SK-N-SH (cell line): Measurements from ENCODE around the gene PLB1.

Experiments
- EP300 ChIP-seq, 2 experiments: IDR thresholded peaks; 2 replicates each; pipeline versions ENCODE4 v1.4.0 to v1.6.1; 2012; ENCODE audit warnings: borderline replicate concordance in 1 of 2, low read depth in 1 of 2, low read length in 1 of 2
- REST ChIP-seq: IDR thresholded peaks from 2 replicates; pipeline ENCODE4 v1.6.1; 2012; ENCODE audit warnings: mild to moderate bottlenecking, low read depth, low read length, moderate library complexity
- USF1 ChIP-seq: IDR thresholded peaks from 2 replicates; pipeline ENCODE4 v1.4.0; 2012; ENCODE audit warnings: low read depth, borderline replicate concordance
- TF ChIP-seq, protein P1 (sequence below): fragments of 200-600 bp; sonication (generic); IDR thresholded peaks from 2 replicates; pipeline ENCODE4 v1.6.1; 2017; ENCODE audit warnings: antibody characterized with exemption, mild to moderate bottlenecking, moderate library complexity

DNA sequence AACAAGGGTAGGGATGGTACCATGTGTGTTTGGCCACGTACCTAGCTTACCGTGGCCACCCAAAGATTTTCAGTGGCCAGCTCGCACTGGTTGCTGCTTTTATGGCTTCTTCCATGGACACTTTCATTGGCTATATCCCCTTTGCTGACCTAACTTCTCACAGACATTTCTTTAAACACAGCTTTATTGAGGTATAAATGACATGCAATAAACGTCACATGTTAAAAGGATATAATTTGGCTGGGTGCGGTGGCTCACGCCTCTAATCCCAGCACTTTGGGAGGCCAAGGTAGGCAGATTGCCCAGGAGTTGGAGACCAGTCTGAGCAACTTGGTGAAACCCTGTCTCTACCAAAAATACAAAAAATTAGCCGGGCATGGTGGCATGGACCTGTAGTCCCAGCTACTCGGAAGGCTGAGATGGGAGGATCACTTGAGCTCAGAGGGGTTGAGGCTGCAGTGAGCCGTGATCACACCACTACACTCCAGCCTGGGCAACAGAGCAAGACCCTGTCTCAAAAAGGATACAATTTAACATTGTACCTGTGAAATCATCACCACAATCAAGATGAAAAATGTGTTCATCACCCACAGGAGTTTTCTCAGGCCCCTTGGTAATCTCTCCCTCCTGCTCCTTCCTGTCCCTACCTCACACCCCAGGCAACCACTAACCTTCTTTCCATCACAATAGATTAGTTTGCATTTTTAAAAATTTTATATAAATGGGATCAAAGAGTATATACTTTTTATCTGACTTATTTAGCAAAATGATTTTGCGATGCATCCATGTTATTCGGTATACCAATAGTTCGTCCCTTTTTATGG lies 127.9 kb downstream of the PLB1 start:
- no peak for TF ChIP-seq REST
- TF ChIP-seq, protein P1, sequence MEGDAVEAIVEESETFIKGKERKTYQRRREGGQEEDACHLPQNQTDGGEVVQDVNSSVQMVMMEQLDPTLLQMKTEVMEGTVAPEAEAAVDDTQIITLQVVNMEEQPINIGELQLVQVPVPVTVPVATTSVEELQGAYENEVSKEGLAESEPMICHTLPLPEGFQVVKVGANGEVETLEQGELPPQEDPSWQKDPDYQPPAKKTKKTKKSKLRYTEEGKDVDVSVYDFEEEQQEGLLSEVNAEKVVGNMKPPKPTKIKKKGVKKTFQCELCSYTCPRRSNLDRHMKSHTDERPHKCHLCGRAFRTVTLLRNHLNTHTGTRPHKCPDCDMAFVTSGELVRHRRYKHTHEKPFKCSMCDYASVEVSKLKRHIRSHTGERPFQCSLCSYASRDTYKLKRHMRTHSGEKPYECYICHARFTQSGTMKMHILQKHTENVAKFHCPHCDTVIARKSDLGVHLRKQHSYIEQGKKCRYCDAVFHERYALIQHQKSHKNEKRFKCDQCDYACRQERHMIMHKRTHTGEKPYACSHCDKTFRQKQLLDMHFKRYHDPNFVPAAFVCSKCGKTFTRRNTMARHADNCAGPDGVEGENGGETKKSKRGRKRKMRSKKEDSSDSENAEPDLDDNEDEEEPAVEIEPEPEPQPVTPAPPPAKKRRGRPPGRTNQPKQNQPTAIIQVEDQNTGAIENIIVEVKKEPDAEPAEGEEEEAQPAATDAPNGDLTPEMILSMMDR = no peak
- TF ChIP-seq USF1 = no peak
- TF ChIP-seq EP300 (IDR thresholded peaks at IDR 0.05; ENCODE audit: borderline replicate concordance in 1 of 2, low read depth in 1 of 2, low read length in 1 of 2) = no peak
